Osteoblast (primary cell): Measurements from ENCODE around the gene RND3. TPM values are rescaled to one million over a fixed set of nuclear protein-coding genes. Genes with fewer than 3 reads are reported as not detected.
A peak's percentile ranks its signal among the peaks of the same experiment; 100 is the strongest.

Source experiments
- DNase-seq: peaks from one replicate; pipeline ENCODE4 v3.0.0; 2011; ENCODE audit warnings: low spot score, mixed read lengths; ENCODE audit not compliant: insufficient read length; ENCODE audit errors: missing footprints
- H2AFZ ChIP-seq: 2 replicates; pipeline ENCODE4 v1.6.0; 2011; ENCODE audit warnings: mild to moderate bottlenecking, low read length
- H3K27ac ChIP-seq: 2 replicates; pipeline ENCODE4 v1.5.1; 2011; ENCODE audit warnings: mild to moderate bottlenecking, low read depth, low read length, moderate library complexity
- H3K27me3 ChIP-seq: 2 replicates; pipeline ENCODE4 v1.6.0; 2012; ENCODE audit warnings: mild to moderate bottlenecking, control low read depth, inconsistent platforms, low read length, moderate library complexity; ENCODE audit not compliant: insufficient read depth
- H3K36me3 ChIP-seq: 2 replicates; pipeline ENCODE4 v1.5.1; 2011; ENCODE audit warnings: mild to moderate bottlenecking, low read length, control low read depth, moderate library complexity; ENCODE audit not compliant: insufficient read depth
- H3K4me1 ChIP-seq: 2 replicates; pipeline ENCODE4 v1.5.1; 2011; ENCODE audit warnings: mild to moderate bottlenecking, low read length, control low read depth, moderate library complexity; ENCODE audit not compliant: insufficient read depth
- H3K4me2 ChIP-seq: 2 replicates; pipeline ENCODE4 v1.6.0; 2011; ENCODE audit warnings: mild to moderate bottlenecking, low read length; ENCODE audit not compliant: insufficient read depth
- H3K4me3 ChIP-seq: fragments of 200-600 bp; sonication (generic); 3 replicates; pipeline ENCODE4 v1.5.1; 2012; ENCODE audit warnings: mild to moderate bottlenecking, low read length, inconsistent platforms; ENCODE audit not compliant: insufficient read depth
- H3K79me2 ChIP-seq: 2 replicates; pipeline ENCODE4 v1.6.0; 2012; ENCODE audit warnings: mild to moderate bottlenecking, low read length, control low read depth, inconsistent platforms; ENCODE audit not compliant: insufficient read depth
- H3K9me3 ChIP-seq: 2 replicates; pipeline ENCODE4 v1.5.1; 2011; ENCODE audit warnings: low read depth, low read length, control low read depth
- H4K20me1 ChIP-seq: 2 replicates; pipeline ENCODE4 v1.6.0; 2012; ENCODE audit warnings: mild to moderate bottlenecking, low read length, control low read depth; ENCODE audit not compliant: insufficient read depth
- total RNA-seq: library from RNA; depleted of rRNA; stranded (reverse); fragments of >200 nt; gene quantifications from 2 replicates; pipeline ENCODE4 v1.2.3, GENCODE V29; 2012
- TF ChIP-seq, protein P1 (sequence below): IDR thresholded peaks from 2 replicates; pipeline ENCODE4 v1.5.1; 2011; ENCODE audit warnings: mild to moderate bottlenecking, low read depth, low read length, moderate library complexity; ENCODE audit errors: extremely low read depth

RND3 gene, protein sequence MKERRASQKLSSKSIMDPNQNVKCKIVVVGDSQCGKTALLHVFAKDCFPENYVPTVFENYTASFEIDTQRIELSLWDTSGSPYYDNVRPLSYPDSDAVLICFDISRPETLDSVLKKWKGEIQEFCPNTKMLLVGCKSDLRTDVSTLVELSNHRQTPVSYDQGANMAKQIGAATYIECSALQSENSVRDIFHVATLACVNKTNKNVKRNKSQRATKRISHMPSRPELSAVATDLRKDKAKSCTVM
- 241 and 298 TPM in 2 replicates for total RNA-seq

DNA sequence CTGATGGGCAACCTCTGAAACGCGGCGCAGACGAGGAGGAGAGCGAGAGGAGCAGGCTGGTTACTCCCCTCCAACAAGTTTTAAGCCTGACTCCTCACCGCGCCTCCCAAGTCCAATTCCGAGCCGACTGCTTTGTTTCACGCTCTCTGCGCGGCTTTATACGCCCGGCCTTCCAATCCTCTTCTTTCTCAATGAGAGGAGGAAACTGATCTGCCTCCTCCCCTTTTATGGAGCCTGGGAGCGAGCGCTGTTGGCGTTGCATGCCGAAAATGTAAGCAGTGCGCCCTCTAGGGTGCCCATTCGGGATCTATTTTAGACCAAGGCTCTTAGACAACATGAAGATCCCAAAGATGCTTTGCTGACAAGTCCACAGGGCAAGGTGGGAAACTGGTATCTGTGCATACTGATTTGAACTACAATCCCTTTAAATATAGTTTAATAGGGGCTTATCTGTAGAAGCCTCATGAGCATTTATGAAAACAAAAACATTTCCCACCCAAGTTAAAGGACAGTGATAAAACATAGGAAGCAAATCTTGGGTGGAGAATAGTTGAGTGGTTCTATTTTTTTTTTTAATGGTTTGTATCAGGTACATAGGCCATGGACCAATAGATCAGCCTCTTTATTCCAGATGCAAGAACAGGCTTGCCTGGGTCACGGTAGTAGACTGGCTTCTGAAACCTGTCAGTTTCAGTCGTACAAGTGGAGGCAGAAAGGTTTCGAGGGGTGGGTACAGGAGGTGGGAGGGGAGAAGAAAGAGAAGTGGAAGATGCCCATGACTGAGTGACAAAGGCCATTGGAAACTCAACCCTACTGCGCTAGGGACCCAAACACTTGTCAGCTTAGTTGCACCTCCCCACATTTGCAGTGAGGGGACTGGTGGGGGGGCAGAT is at the start of gene RND3:
Gene RND3 (minus strand): TSS at position 131 of the 893 bp plus-strand sequence. CDS start 250 bp downstream, outside the sequence.
- H2AFZ ChIP-seq = no peak within 1 kb of the TSS

DNA sequence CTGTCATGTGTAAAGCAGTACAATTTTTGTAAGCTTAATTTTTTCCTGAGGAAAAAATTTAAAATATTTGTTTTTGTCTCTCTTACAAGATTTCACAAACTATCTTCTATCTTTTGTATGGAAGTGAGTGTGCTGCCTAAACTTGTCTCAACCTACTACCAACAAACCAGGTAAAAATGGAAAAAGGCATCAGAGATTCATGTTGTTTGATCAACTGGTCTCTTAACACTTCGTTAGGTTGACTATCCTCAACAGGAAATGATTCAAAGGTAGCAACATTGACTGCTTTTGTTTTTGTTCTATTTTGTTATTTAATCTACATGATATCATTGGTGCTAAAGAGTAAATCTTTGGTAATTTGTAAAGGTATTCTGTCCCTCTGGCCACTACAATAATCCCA is 47.7 kb upstream of the RND3 start:
- Histone ChIP-seq H3K36me3 (no peaks in the 10 kb centered on the region), H3K27me3 (no peaks in the 10 kb centered on the region), H3K4me1 (peaks cover 33% of the 10 kb centered on the region), H3K4me2 (no peak overlapping the region), H4K20me1 (no peaks in the 10 kb centered on the region), H3K79me2 (peaks cover 6% of the 10 kb centered on the region), H3K9me3 (no peaks in the 10 kb centered on the region), H3K4me3 (no peak overlapping the region), H3K27ac (no peak overlapping the region), H2AFZ (peak overlapping the region; percentile 72)
- no peak for DNase-seq
- TF ChIP-seq, protein P1, sequence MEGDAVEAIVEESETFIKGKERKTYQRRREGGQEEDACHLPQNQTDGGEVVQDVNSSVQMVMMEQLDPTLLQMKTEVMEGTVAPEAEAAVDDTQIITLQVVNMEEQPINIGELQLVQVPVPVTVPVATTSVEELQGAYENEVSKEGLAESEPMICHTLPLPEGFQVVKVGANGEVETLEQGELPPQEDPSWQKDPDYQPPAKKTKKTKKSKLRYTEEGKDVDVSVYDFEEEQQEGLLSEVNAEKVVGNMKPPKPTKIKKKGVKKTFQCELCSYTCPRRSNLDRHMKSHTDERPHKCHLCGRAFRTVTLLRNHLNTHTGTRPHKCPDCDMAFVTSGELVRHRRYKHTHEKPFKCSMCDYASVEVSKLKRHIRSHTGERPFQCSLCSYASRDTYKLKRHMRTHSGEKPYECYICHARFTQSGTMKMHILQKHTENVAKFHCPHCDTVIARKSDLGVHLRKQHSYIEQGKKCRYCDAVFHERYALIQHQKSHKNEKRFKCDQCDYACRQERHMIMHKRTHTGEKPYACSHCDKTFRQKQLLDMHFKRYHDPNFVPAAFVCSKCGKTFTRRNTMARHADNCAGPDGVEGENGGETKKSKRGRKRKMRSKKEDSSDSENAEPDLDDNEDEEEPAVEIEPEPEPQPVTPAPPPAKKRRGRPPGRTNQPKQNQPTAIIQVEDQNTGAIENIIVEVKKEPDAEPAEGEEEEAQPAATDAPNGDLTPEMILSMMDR = no peak

More for the DNA sequence above, at the start of gene RND3:
- peak; percentile 96 for DNase-seq
- H3K4me1 ChIP-seq = peaks cover 38% of the 10 kb centered on the region
- H3K4me3 ChIP-seq = peak within 1 kb of the TSS; percentile 95
- peaks cover 78% of the 10 kb centered on the region for H3K79me2 ChIP-seq
- peaks cover 22% of the 10 kb centered on the region for H3K36me3 ChIP-seq
- peak within 1 kb of the TSS; percentile 99 for H3K27ac ChIP-seq
- peak within 1 kb of the TSS; percentile 89 for H3K4me2 ChIP-seq
- H4K20me1 ChIP-seq = peaks cover 40% of the 10 kb centered on the region
- no peaks in the 10 kb centered on the region for H3K9me3 ChIP-seq
- no peaks in the 10 kb centered on the region for H3K27me3 ChIP-seq
- TF ChIP-seq, protein P1 = peak; percentile 96

DNA sequence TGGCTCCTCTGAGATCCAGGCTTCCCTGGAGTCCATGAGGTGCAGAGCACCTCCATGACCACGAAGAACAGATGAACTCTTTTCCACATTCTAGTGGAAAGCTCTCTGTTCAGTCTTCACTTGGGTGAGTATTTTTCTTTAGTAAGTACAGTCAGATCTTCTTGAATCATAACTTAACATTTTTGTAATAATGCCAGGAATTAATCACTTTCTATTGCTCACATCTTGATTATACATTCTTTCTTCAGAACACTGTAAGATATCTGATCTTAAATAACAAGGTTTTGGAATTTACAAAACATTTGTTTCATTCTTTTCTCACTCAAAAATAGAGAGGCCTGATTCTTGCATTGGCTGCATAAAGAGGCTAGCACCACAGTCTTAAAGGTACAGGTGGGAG is 45.4 kb upstream of the RND3 start:
- peaks cover 42% of the 10 kb centered on the region for H3K4me1 ChIP-seq
- H3K27me3 ChIP-seq = no peaks in the 10 kb centered on the region
- H3K4me3 ChIP-seq = no peak overlapping the region
- H3K79me2 ChIP-seq = peaks cover 6% of the 10 kb centered on the region
- H3K9me3 ChIP-seq = no peaks in the 10 kb centered on the region
- H4K20me1 ChIP-seq = no peaks in the 10 kb centered on the region
- DNase-seq = peak; percentile 66
- peak overlapping the region; percentile 40 for H3K4me2 ChIP-seq
- H3K36me3 ChIP-seq = no peaks in the 10 kb centered on the region
- no peak overlapping the region for H2AFZ ChIP-seq
- H3K27ac ChIP-seq = peak overlapping the region; percentile 78
- TF ChIP-seq, protein P1 = no peak

DNA sequence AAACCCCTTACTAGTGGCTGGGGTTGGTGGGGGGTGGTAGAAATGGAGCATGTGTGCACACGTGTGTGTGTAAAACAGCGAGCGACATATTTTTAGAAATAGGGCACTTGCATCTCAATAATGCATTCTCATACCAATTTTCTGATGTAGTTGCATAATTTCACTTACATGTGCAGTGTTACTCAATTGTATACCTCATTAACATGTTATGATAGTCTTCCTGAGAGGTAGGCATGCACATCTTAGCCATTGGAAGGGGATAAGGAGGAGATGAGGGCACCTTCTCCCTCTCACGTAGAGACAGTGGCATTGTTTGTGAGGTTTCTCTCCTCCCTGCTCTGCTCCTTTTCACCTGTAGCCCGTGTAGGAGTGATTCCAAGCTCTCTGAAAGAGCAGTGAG is 44.6 kb upstream of the RND3 start:
- Histone ChIP-seq H2AFZ (no peak overlapping the region), H3K4me1 (peaks cover 49% of the 10 kb centered on the region), H3K27me3 (no peaks in the 10 kb centered on the region), H3K79me2 (peaks cover 6% of the 10 kb centered on the region), H3K4me3 (no peak overlapping the region), H3K27ac (peak overlapping the region; percentile 78), H4K20me1 (no peaks in the 10 kb centered on the region), H3K36me3 (no peaks in the 10 kb centered on the region), H3K4me2 (no peak overlapping the region), H3K9me3 (no peaks in the 10 kb centered on the region)
- TF ChIP-seq, protein P1 = no peak
- no peak for DNase-seq
